ENCODE measurements around the gene RHBDF2.
"Not testable (repeated sequence)": the region's sequence is repeated elsewhere in the genome, so short reads cannot be mapped to it uniquely, and the experiment has no call there.

- TF ChIP-seq, protein P1, sequence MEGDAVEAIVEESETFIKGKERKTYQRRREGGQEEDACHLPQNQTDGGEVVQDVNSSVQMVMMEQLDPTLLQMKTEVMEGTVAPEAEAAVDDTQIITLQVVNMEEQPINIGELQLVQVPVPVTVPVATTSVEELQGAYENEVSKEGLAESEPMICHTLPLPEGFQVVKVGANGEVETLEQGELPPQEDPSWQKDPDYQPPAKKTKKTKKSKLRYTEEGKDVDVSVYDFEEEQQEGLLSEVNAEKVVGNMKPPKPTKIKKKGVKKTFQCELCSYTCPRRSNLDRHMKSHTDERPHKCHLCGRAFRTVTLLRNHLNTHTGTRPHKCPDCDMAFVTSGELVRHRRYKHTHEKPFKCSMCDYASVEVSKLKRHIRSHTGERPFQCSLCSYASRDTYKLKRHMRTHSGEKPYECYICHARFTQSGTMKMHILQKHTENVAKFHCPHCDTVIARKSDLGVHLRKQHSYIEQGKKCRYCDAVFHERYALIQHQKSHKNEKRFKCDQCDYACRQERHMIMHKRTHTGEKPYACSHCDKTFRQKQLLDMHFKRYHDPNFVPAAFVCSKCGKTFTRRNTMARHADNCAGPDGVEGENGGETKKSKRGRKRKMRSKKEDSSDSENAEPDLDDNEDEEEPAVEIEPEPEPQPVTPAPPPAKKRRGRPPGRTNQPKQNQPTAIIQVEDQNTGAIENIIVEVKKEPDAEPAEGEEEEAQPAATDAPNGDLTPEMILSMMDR (conservative IDR thresholded peaks at IDR 0.05; ENCODE audit: low read length) = not testable (repeated sequence)
- TF ChIP-seq EZH2phosphoT487 (IDR thresholded peaks at IDR 0.05; ENCODE audit: borderline replicate concordance, low read depth, low read length) = not testable (repeated sequence)
Measured at GRCh38 chr17:76521683-76522082, 20.5 kb upstream of the RHBDF2 start.
